B cell (primary cell): ENCODE results near the gene AK4. TPM values are rescaled to one million over a fixed set of nuclear protein-coding genes. Genes with fewer than 3 reads are reported as not detected.

Experiments used
- ATAC-seq: fragments of 200-7000 bp; cut with Tn5 transposase; one replicate; pipeline ENCODE4 v1.10.0; 2021; ENCODE audit warnings: low read depth, mild to moderate bottlenecking, moderate number of reproducible peaks, moderate library complexity
- CTCF ChIA-PET: fragments of 350-600 bp; sonication (Branson Sonifier 250); formaldehyde crosslinking; loops from one replicate; lab custom pipeline; 2021; ENCODE audit warnings: antibody characterized with exemption, inconsistent platforms; lab: Charles Lee
- POLR2A ChIA-PET: fragments of 350-600 bp; sonication (Branson Sonifier 250); formaldehyde crosslinking; loops from one replicate; lab custom pipeline; 2021; ENCODE audit warnings: antibody characterized with exemption; lab: Charles Lee
- DNase-seq: peaks from one replicate; pipeline ENCODE4 v3.0.0; 2013
- H2AFZ ChIP-seq: 2 replicates; pipeline ENCODE4 v1.6.1; 2012; ENCODE audit warnings: mild to moderate bottlenecking, low read depth, low read length; ENCODE audit not compliant: insufficient read depth, poor library complexity, severe bottlenecking
- H3K27ac ChIP-seq, 2 donors: 1 replicate in 1 of 2; 2 replicates in 1 of 2; pipeline ENCODE4 v1.5.1; 2012 to 2013; ENCODE audit warnings: low read length in 2 of 2, mild to moderate bottlenecking in 2 of 2, moderate library complexity in 1 of 2
- H3K27me3 ChIP-seq, 4 experiments: fragments of 200-600 bp in 1 of 4; sonication (generic) in 1 of 4; replicated peaks in 1 of 4; 1 replicate in 2 of 4; 2 replicates in 2 of 4; pipeline versions ENCODE4 v1.6.1 to v1.7.0; 2013 to 2016; ENCODE audit warnings: low read length in 3 of 4, mild to moderate bottlenecking in 2 of 4, mixed read lengths in 1 of 4, moderate library complexity in 1 of 4; ENCODE audit not compliant: insufficient read depth in 4 of 4, control insufficient read depth in 3 of 4; ENCODE audit errors: control extremely low read depth in 1 of 4
- H3K36me3 ChIP-seq, 2 experiments: replicated peaks in 1 of 2; 1 replicate in 1 of 2; 2 replicates in 1 of 2; pipeline versions ENCODE4 v1.6.1 to v1.7.1; 2013; ENCODE audit warnings: low read length in 1 of 2; ENCODE audit not compliant: insufficient read depth in 2 of 2, control insufficient read depth in 1 of 2; ENCODE audit errors: control extremely low read depth in 1 of 2, extremely low read depth in 1 of 2
- H3K4me1 ChIP-seq, 2 donors: fragments of 200-600 bp in 1 of 2; sonication (generic) in 1 of 2; 1 replicate in 1 of 2; 2 replicates in 1 of 2; pipeline versions ENCODE4 v1.5.1 to v1.6.1; 2013 to 2017; ENCODE audit warnings: low read length in 2 of 2; ENCODE audit not compliant: control insufficient read depth in 2 of 2, insufficient read depth in 2 of 2
- H3K4me2 ChIP-seq: replicated peaks from 2 replicates; pipeline ENCODE3; 2012; ENCODE audit warnings: mild to moderate bottlenecking, low read depth, low read length; ENCODE audit not compliant: poor library complexity, severe bottlenecking
- H3K4me3 ChIP-seq, 5 experiments: fragments of 200-600 bp in 1 of 5; sonication (generic) in 1 of 5; 1 replicate in 3 of 5; 2 replicates in 2 of 5; pipeline versions ENCODE4 v1.5.1 to v1.7.0; 2011 to 2016; ENCODE audit warnings: low read length in 4 of 5, mild to moderate bottlenecking in 4 of 5, low read depth in 2 of 5, control low read depth in 1 of 5, moderate library complexity in 1 of 5; ENCODE audit not compliant: insufficient read depth in 1 of 5; ENCODE audit errors: control extremely low read depth in 1 of 5, extremely low read depth in 1 of 5
- H3K79me2 ChIP-seq: fragments of 200-600 bp; sonication (generic); one replicate; pipeline ENCODE4 v1.6.0; 2016; ENCODE audit warnings: low read length; ENCODE audit not compliant: control insufficient read depth, insufficient read depth
- H3K9ac ChIP-seq: fragments of 200-600 bp; sonication (generic); 2 replicates; pipeline ENCODE4 v1.6.1; 2017; ENCODE audit warnings: mild to moderate bottlenecking, low read length, moderate library complexity
- H3K9me3 ChIP-seq, 3 donors: one replicate each; pipeline versions ENCODE4 v1.6.1 to v1.7.1; 2013; ENCODE audit warnings: low read length in 2 of 3; ENCODE audit not compliant: control insufficient read depth in 2 of 3, insufficient read depth in 1 of 3; ENCODE audit errors: control extremely low read depth in 1 of 3
- H4K20me1 ChIP-seq: 2 replicates; pipeline ENCODE4 v1.6.0; 2012; ENCODE audit warnings: mild to moderate bottlenecking, low read length; ENCODE audit not compliant: insufficient read depth, control insufficient read depth, poor library complexity, severe bottlenecking
- H3K27ac Mint-ChIP-seq: one replicate; pipeline ENCODE4 v1.8.0; 2021; ENCODE audit warnings: mixed read lengths
- H3K27me3 Mint-ChIP-seq: one replicate; pipeline ENCODE4 v1.8.0; 2021; ENCODE audit warnings: mixed read lengths
- H3K4me1 Mint-ChIP-seq: one replicate; pipeline ENCODE4 v1.8.0; 2021; ENCODE audit warnings: mixed read lengths
- H3K4me3 Mint-ChIP-seq: one replicate; pipeline ENCODE4 v1.8.0; 2021; ENCODE audit warnings: mixed read lengths
- H3K9me3 Mint-ChIP-seq: one replicate; pipeline ENCODE4 v1.8.0; 2022; ENCODE audit warnings: mixed read lengths; ENCODE audit not compliant: insufficient read depth
- EZH2 ChIP-seq: IDR thresholded peaks from 2 replicates; pipeline ENCODE4 v1.6.1; 2012; ENCODE audit warnings: borderline replicate concordance, low read depth, mild to moderate bottlenecking, moderate library complexity, low read length; ENCODE audit not compliant: insufficient read depth, poor library complexity, severe bottlenecking
- WGBS: methylation state at CpG from one replicate; pipeline ENCODE4 v1.1.5; 2013; ENCODE audit warnings: missing lambda C conversion rate; ENCODE audit not compliant: insufficient coverage; 5-methylcytosine and 5-hydroxymethylcytosine counted together
- intact Hi-C: fragments of 100-400 bp; cut with micrococcal nuclease; formaldehyde crosslinking; loops from one replicate; pipeline ENCODE4 v1.10.0; 2022
- polyA plus RNA-seq: library from polyadenylated mRNA; depleted of rRNA; stranded (reverse); fragments of >200 nt; gene quantifications from 2 replicates; pipeline ENCODE4 v1.2.3, GENCODE V29; 2012
- total RNA-seq, 2 donors: library from RNA; stranded (reverse); fragments of 120-200 nt in 1 of 2; gene quantifications; 1 replicate in 1 of 2; 2 replicates in 1 of 2; pipeline versions ENCODE4 v1.2.3 to v1.2.4, GENCODE V29; 2013 to 2022
- TF ChIP-seq, protein P1 (sequence below): fragments of 200-600 bp; IDR thresholded peaks from one replicate; pipeline ENCODE4 v1.8.0; 2022; ENCODE audit warnings: antibody characterized with exemption, mild to moderate bottlenecking

AK4 gene
- total and polyA plus RNA-seq, 2 donors (not counting 1 experiment from before 2014, with no cell fraction given), result 0.34 TPM; not detected in 1

DNA sequence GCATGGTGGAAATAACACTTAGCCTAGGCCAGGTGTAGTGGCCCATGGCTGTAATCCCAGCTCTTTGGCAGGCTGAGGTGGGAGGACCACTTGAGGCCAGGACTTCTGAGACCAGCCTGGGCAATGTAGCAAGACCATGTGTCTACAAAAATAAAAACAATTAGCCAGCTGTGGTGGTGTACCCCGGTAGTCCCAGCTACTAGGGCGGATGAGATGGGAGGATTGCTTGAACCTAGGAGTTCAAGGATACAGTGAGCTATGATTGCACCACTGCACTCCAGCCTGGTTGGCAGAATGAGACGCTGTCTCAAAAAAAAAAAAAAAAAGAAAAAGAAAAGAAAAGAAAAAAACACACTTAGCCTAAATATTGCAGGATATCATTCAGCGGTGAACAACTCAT lies 20.9 kb downstream of the AK4 start:
- no peak for ATAC-seq
- H3K79me2 ChIP-seq, result no peaks in the 10 kb centered on the region
- no peak overlapping the region for H3K27ac Mint-ChIP-seq

DNA sequence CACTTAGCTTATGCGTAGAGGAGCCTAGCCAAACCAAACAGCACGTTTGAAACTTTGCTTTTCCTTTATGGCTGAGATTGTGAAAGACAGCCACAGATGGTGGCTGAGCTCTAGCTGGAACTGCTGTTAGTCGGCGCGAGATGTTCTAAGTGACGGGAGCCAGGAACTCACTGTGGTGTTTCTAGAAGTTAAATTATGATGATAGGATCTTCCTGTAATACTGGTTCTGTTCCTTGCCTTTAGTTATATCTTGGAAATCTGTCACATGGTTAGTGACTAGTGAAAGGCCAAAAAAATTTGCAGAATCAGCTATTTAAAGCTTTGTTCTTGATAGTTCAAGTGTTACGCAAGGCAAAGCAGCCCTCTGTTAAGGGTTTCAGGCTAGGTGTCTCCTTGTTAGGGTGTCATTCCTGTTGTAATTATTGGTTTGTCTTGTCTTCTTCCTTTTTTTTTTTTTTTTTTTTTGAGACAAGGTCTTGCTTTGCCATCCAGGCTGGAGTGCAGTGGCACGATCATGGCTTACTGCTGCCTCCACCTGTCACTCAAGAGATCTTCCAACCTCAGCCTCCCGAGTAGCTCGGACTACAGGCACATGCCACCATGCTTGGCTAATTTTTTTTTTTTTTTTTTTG lies 22.6 kb downstream of the AK4 start:
- H3K4me1 ChIP-seq, result no peaks in the 10 kb centered on the region
- DNase-seq (no peak), ATAC-seq (no peak)
- 39% methylated on average over 6 of the region's 10 CpGs for WGBS
- H3K27ac Mint-ChIP-seq, result no peak overlapping the region
- H3K27me3 Mint-ChIP-seq, result peaks cover 2% of the 10 kb centered on the region
- no peaks in the 10 kb centered on the region for H3K79me2 ChIP-seq
- H3K4me2 ChIP-seq, result no peak overlapping the region
- no peak overlapping the region for H3K4me3 ChIP-seq
- CTCF ChIA-PET, result interaction anchor here (0.6 to 0.7 kb wide), 4 partner anchors 23 to 1333 kb away, joined by 3 to 4 read pairs (median 4); no protein-coding TSS in a partner anchor
- H3K9me3 Mint-ChIP-seq, result no peaks in the 10 kb centered on the region
- H3K4me1 Mint-ChIP-seq, result no peaks in the 10 kb centered on the region
- TF ChIP-seq EZH2, result no peak
- TF ChIP-seq, protein P1, sequence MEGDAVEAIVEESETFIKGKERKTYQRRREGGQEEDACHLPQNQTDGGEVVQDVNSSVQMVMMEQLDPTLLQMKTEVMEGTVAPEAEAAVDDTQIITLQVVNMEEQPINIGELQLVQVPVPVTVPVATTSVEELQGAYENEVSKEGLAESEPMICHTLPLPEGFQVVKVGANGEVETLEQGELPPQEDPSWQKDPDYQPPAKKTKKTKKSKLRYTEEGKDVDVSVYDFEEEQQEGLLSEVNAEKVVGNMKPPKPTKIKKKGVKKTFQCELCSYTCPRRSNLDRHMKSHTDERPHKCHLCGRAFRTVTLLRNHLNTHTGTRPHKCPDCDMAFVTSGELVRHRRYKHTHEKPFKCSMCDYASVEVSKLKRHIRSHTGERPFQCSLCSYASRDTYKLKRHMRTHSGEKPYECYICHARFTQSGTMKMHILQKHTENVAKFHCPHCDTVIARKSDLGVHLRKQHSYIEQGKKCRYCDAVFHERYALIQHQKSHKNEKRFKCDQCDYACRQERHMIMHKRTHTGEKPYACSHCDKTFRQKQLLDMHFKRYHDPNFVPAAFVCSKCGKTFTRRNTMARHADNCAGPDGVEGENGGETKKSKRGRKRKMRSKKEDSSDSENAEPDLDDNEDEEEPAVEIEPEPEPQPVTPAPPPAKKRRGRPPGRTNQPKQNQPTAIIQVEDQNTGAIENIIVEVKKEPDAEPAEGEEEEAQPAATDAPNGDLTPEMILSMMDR, result no peak
- H2AFZ ChIP-seq, result no peak overlapping the region
- no peak overlapping the region for H3K27ac ChIP-seq
- H3K9me3 ChIP-seq, result no peaks in the 10 kb centered on the region
- no peaks in the 10 kb centered on the region for H3K36me3 ChIP-seq
- H3K9ac ChIP-seq, result no peak overlapping the region
- POLR2A ChIA-PET, result no interaction called here
- no peaks in the 10 kb centered on the region for H3K27me3 ChIP-seq
- H3K4me3 Mint-ChIP-seq, result no peak overlapping the region
- H4K20me1 ChIP-seq, result no peaks in the 10 kb centered on the region
- intact Hi-C loops, result no loop called here

More for the DNA sequence above, 20.9 kb downstream of the AK4 start:
- Mint-ChIP-seq H3K9me3 (no peaks in the 10 kb centered on the region), H3K4me1 (no peaks in the 10 kb centered on the region), H3K27me3 (peaks cover 4% of the 10 kb centered on the region), H3K4me3 (no peak overlapping the region)
- 100% methylated on average over 2 of the region's 4 CpGs for WGBS
- ChIA-PET CTCF (interaction anchor here (0.6 to 1.4 kb wide), 2 partner anchors 10 to 484 kb away, joined by 3 read pairs; no protein-coding TSS in a partner anchor), POLR2A (no interaction called here)
- H3K9ac ChIP-seq, result no peak overlapping the region
- no peaks in the 10 kb centered on the region for H3K9me3 ChIP-seq
- intact Hi-C loops, result no loop called here
- H3K27ac ChIP-seq, result no peak overlapping the region
- no peaks in the 10 kb centered on the region for H3K36me3 ChIP-seq
- H3K4me3 ChIP-seq, result no peak overlapping the region
- H3K27me3 ChIP-seq, result no peaks in the 10 kb centered on the region
- no peak overlapping the region for H2AFZ ChIP-seq
- H4K20me1 ChIP-seq, result no peaks in the 10 kb centered on the region
- no peak for TF ChIP-seq EZH2
- TF ChIP-seq, protein P1, result no peak
- DNase-seq, result no peak
- H3K4me1 ChIP-seq, result no peaks in the 10 kb centered on the region
- H3K4me2 ChIP-seq, result no peak overlapping the region
